HG03439 (cell line): ENCODE data around the gene IGSF22.
"Not testable (repeated sequence)": the region's sequence is repeated elsewhere in the genome, so short reads cannot be mapped to it uniquely, and the experiment has no call there.

Source experiments
- ATAC-seq: cut with Tn5 transposase; IDR thresholded peaks from one replicate; pipeline ENCODE4 v1.9.1; 2021; ENCODE audit warnings: mild to moderate bottlenecking, moderate library complexity; ENCODE audit not compliant: unreplicated experiment

The IGSF22 gene

GRCh38 chr11:18692941-18693760 is 32.8 kb downstream of the IGSF22 start:
- ATAC-seq, result no peak

- not testable (repeated sequence) for ATAC-seq
These were observed 34.4 kb downstream of the IGSF22 start for GRCh38 chr11:18691467-18692140.

GRCh38 chr11:18684267-18684666 is 41.7 kb downstream of the IGSF22 start:
- ATAC-seq, result no peak

DNA sequence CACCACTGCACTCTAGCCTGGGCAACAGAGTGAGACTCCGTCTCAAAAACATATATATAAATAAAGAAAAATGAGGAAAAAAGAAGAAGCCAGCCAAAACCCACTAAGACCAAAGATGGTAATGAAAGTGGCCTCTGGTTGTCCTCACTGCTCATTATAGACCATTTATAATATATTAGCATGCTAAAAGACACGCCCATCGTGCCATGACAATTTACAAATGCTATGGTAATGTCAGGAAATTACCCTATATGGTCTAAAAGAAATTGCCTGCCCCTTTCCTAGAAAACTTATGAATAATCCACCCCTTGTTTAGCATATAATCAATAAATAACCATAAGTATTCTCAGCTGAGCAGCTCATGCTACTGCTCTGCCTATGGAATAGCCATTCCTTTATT is 43.5 kb downstream of the IGSF22 start:
- no peak for ATAC-seq

GRCh38 chr11:18681949-18682348 is 44.0 kb downstream of the IGSF22 start:
- not testable (repeated sequence) for ATAC-seq

DNA sequence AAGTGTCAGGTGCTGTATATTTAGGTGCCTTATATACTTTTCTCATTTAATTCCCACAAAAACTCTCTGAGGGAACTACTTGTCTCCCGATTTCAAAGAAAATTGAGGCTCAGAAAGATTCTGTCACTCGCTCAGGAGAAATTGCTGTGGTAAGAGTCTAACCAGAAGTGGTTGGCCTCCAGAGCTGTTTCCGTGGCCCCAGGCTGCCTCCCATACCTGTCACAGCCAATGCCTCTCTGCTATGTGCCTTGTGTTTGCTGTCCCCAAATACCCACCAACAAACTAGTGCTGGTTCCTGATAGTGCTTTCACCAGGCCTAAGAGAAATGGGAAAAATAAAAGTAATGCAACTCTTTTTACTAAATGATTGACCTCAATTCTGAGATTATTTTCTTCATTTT is 48.4 kb downstream of the IGSF22 start:
- ATAC-seq, result no peak

DNA sequence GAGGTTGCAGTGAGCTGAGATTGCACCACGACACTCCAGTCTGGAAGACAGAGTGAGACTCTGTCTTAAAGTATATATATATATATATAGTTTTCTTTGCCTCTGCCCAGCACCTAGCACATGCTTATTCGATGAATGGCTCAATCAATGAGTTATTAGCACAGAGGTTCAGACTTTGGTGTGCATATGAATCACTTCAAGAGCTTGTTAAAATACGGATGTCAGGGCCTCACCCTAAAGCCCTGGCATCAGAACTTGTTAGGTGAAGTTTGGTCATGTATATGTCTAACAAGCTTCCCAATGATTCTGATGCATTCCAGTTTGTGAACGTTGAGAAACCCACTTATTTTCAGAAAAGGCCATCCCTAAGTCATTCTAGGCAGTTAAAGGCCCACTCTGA is 49.2 kb downstream of the IGSF22 start:
- no peak for ATAC-seq

DNA sequence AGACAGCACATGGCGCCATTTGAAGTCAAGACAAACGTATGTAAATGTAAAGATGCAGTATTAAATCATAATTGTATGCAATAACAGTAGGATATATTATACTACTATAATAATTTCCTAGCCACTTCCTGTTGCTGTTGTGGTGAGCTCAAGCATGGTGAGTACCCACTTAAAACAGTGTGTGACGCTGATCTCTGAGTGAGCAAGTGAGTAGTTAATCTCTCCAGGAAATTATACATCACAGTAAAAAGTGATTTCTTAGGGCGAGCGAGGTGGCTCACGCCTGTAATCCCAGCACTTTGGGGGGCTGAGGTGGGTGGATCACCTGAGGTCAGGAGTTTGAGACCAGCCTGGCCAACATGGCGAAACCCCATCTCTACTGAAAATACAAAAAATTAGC is 53.8 kb downstream of the IGSF22 start:
- not testable (repeated sequence) for ATAC-seq

GRCh38 chr11:18671246-18671645 is 54.7 kb downstream of the IGSF22 start:
- ATAC-seq, result no peak

GRCh38 chr11:18669711-18670110 is 56.3 kb downstream of the IGSF22 start:
- ATAC-seq, result no peak

DNA sequence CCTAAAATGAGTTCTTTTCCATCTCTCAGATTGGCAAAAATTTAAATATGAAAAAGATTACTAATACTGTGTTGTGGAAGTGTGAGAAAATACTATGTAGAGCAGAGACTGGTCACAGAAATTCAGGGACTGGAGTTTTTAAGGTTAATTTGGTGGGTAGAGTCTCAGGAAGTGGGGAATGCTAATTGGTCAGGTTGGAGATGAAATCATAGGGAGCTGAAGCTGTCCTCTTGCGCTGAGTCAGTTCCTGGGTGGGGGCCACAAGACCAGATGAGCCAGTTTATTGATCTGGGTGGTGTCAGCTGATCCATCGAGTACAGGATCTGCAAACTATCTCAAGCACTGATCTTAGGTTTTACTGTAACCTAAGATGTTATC is 56.8 kb downstream of the IGSF22 start:
- no peak for ATAC-seq

GRCh38 chr11:18668131-18668530 is 57.9 kb downstream of the IGSF22 start:
- ATAC-seq, result no peak

GRCh38 chr11:18665353-18665872 is 60.6 kb downstream of the IGSF22 start:
- not testable (repeated sequence) for ATAC-seq

DNA sequence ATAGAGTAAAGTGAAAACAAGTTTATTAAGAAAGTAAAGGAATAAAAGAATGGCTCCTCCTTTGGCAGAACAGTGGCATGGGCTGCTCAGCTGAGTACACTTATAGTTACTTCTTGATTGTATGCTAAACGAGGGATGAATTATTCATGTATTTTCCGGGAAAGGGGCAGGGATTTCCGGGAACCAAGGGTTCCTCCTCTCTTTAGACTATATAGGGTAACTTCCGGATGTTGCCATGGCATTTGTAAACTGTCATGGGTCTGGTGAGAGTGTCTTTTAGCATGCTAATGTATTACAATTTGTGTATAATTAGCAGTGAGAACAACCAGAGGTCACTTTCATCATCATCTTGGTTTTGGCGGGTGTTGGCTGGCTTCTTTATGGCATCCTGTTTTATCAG is 68.3 kb downstream of the IGSF22 start:
- ATAC-seq, result no peak
